ENCODE data around the gene ALG6.

ALG6 gene

GRCh38 chr1:63324779-63325119 lies 42.7 kb upstream of the ALG6 start:
- no peak overlapping the region for H3K4me3 ChIP-seq (replicated peaks; ENCODE audit: low read depth, low read length)
- TF ChIP-seq, protein P1, sequence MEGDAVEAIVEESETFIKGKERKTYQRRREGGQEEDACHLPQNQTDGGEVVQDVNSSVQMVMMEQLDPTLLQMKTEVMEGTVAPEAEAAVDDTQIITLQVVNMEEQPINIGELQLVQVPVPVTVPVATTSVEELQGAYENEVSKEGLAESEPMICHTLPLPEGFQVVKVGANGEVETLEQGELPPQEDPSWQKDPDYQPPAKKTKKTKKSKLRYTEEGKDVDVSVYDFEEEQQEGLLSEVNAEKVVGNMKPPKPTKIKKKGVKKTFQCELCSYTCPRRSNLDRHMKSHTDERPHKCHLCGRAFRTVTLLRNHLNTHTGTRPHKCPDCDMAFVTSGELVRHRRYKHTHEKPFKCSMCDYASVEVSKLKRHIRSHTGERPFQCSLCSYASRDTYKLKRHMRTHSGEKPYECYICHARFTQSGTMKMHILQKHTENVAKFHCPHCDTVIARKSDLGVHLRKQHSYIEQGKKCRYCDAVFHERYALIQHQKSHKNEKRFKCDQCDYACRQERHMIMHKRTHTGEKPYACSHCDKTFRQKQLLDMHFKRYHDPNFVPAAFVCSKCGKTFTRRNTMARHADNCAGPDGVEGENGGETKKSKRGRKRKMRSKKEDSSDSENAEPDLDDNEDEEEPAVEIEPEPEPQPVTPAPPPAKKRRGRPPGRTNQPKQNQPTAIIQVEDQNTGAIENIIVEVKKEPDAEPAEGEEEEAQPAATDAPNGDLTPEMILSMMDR (IDR thresholded peaks at IDR 0.05; ENCODE audit: low read depth, low read length, missing control alignments), result no peak

DNA sequence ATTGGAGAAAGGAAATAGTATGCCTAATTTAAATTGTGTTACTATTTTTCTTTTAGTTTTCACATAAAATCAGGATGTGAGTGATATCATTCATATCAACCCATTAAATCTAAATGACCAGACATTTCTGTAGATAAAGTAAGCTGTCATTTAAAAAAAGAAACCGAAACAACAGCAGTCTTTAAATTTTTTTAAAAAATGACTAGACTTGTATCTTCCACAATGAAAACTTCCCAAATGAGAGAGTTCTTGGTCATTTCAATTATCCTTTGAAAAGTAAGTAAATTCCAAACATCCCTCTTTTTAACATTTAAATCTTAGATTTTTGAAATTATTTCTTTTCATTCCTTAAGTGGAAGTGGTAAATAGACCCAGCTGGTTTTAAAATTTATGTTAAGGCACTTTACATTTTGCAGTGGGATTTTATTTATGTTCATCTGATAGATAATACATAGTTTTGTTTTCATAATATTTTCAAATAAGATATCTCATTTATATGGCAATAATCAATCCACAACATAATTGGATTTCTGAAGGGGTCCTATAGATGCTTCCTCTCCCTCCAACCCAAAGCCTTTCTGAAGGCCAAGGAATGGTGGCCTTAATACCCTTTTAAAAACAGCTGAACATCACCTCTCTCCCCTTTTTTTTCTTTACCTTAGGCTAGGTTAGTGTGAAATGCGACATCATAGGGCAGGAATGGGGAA lies 42.0 kb upstream of the ALG6 start:
- no peak for DNase-seq (ENCODE audit: extremely low read depth, low read depth)
- TF ChIP-seq, protein P1 (IDR thresholded peaks at IDR 0.05; ENCODE audit: low read depth, low read length, missing control alignments), result no peak

More at GRCh38 chr1:63324779-63325119, 42.7 kb upstream of the ALG6 start:
- DNase-seq (ENCODE audit: extremely low read depth, low read depth), result no peak

DNA sequence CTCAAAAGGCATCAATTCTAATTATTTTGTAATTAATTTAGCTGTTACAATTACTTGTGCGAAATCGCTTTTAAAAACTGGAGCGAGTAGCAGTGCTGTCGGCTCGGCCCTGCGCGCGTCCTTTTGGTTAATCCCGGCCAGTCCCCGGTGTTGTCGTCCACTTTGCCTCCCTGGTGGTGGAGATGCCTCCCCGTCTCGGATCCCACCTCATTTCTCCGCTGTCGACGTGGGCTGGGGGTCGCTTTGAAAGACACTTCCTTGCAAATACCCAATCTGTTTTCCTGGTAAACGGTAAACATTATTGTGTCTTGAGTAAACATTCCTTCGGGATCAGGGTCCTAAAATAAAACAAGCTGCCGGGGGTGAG lies 41.3 kb upstream of the ALG6 start:
- DNase-seq (ENCODE audit: extremely low read depth, low read depth), result no peak
- no peak overlapping the region for H3K4me3 ChIP-seq (replicated peaks; ENCODE audit: low read depth, low read length)
- TF ChIP-seq, protein P1 (IDR thresholded peaks at IDR 0.05; ENCODE audit: low read depth, low read length, missing control alignments), result no peak

More for the DNA sequence above, 42.0 kb upstream of the ALG6 start:
- no peak overlapping the region for H3K4me3 ChIP-seq (replicated peaks; ENCODE audit: low read depth, low read length)

- TF ChIP-seq, protein P1 (IDR thresholded peaks at IDR 0.05; ENCODE audit: low read depth, low read length, missing control alignments), result no peak
- DNase-seq (ENCODE audit: extremely low read depth, low read depth), result no peak
- H3K4me3 ChIP-seq (replicated peaks; ENCODE audit: low read depth, low read length), result no peak overlapping the region
These were observed 40.7 kb upstream of the ALG6 start for GRCh38 chr1:63326473-63327380.

- peak; percentile 42 for DNase-seq (ENCODE audit: extremely low read depth, low read depth)
- TF ChIP-seq, protein P1 (IDR thresholded peaks at IDR 0.05; ENCODE audit: low read depth, low read length, missing control alignments), result peak; percentile 80
- no peak overlapping the region for H3K4me3 ChIP-seq (replicated peaks; ENCODE audit: low read depth, low read length)
These were observed 39.9 kb upstream of the ALG6 start for GRCh38 chr1:63327417-63328054.

DNA sequence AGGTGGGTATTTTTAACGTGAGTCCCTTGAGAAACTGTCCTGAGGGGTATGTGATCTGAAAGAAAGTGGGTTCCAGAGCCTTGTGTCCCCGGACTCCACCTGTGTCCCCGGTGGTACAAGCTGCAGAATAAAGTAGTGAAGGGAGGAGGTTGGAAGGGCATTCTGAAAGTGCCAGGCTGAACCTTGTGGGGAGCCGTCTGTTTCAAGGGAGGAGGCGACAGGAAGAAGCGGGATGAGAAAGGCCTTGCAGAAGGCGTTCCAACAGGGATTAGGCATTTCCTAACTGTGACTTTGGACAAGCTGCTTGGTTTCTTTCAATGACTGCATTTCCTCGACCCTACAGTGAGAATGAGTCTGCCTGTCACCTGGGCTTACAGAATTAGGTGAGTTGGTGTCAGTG lies 39.3 kb upstream of the ALG6 start:
- no peak overlapping the region for H3K4me3 ChIP-seq (replicated peaks; ENCODE audit: low read depth, low read length)
- TF ChIP-seq, protein P1 (IDR thresholded peaks at IDR 0.05; ENCODE audit: low read depth, low read length, missing control alignments), result no peak
- DNase-seq (ENCODE audit: extremely low read depth, low read depth), result no peak
